K562 (cell line): ENCODE results near the gene MED20. TPM values are rescaled to one million over a fixed set of nuclear protein-coding genes. Genes with fewer than 3 reads are reported as not detected.

Experiments
- ATAC-seq: fragments of 200-7000 bp; cut with Tn5 transposase; 3 replicates; pipeline ENCODE4 v1.9.1; 2020; ENCODE audit warnings: moderate library complexity
- BruUV-seq: library from RNA; stranded (reverse); fragments of 400-500 nt; replicated peaks from 2 replicates; lab custom pipeline; 2021; lab: Mats Ljungman, UMichigan
- CTCF ChIA-PET: fragments of 300-600 bp; formaldehyde crosslinking; extraction: SDS; loops from one replicate; lab custom pipeline; 2021; ENCODE audit warnings: low intra/inter-chr PET ratio; lab: Yijun Ruan, JAX
- POLR2A ChIA-PET: fragments of 300-600, 350-650 bp; sonication (Branson Sonifier 250); formaldehyde crosslinking; extraction: SDS; loops from one replicate; lab custom pipeline; 2021; ENCODE audit warnings: antibody characterized with exemption, inconsistent platforms; lab: Yijun Ruan, JAX
- DNase-seq, 4 experiments: peaks; one replicate each; pipeline versions ENCODE4 v3.0.0 to v3.0.0-alpha.2; 2011 to 2018; ENCODE audit warnings: low spot score in 3 of 4, mixed read lengths in 3 of 4; ENCODE audit errors: extremely low read depth in 1 of 4
- FAIRE-seq: peaks from 2 replicates; lab custom pipeline; 2011; peaks lifted over from hg19 to GRCh38; lab: Jason Lieb, UNC
- H2AFZ ChIP-seq: 2 replicates; pipeline ENCODE4 v1.6.0; 2011; ENCODE audit warnings: low read depth, low read length, control low read depth, inconsistent platforms
- H3K27ac ChIP-seq: fragments of 200-600 bp; 3 replicates; pipeline ENCODE4 v1.8.0; 2011; ENCODE audit warnings: low read depth, mild to moderate bottlenecking, control low read depth, inconsistent platforms, low read length, moderate library complexity, mixed read lengths; ENCODE audit errors: extremely low read depth
- H3K27me3 ChIP-seq, 2 experiments: fragments of 300-600 bp in 1 of 2; 2 replicates in 1 of 2; 3 replicates in 1 of 2; pipeline versions ENCODE4 v1.6.0 to v1.8.0; 2011; ENCODE audit warnings: inconsistent platforms in 2 of 2, low read length in 2 of 2, mild to moderate bottlenecking in 1 of 2, mixed read lengths in 1 of 2, moderate library complexity in 1 of 2; ENCODE audit not compliant: control insufficient read depth in 2 of 2, insufficient read depth in 2 of 2
- H3K36me3 ChIP-seq: fragments of 300-600 bp; 3 replicates; pipeline ENCODE4 v1.8.0; 2011; ENCODE audit warnings: mild to moderate bottlenecking, low read length, inconsistent platforms; ENCODE audit not compliant: control insufficient read depth, insufficient read depth
- H3K4me1 ChIP-seq, 2 experiments: fragments of 200-600 bp in 1 of 2; replicated peaks in 1 of 2; 2 replicates in 1 of 2; 3 replicates in 1 of 2; pipeline versions ENCODE4 v1.5.1 to v1.8.0; 2011; ENCODE audit warnings: inconsistent platforms in 2 of 2, low read length in 2 of 2, mild to moderate bottlenecking in 1 of 2, mixed read lengths in 1 of 2, moderate library complexity in 1 of 2; ENCODE audit not compliant: control insufficient read depth in 2 of 2, insufficient read depth in 2 of 2
- H3K4me2 ChIP-seq: 2 replicates; pipeline ENCODE4 v1.6.1; 2011; ENCODE audit warnings: low read length, control low read depth, inconsistent platforms, mixed read lengths; ENCODE audit not compliant: insufficient read depth
- H3K4me3 ChIP-seq: fragments of 200-600 bp; sonication (generic), shearing (Covaris generic); 2 replicates; pipeline ENCODE4 v1.5.1; 2016; ENCODE audit warnings: control low read depth, inconsistent platforms
- H3K79me2 ChIP-seq: fragments of 200-600 bp; 3 replicates; pipeline ENCODE4 v1.8.0; 2011; ENCODE audit warnings: low read length, inconsistent platforms; ENCODE audit not compliant: control insufficient read depth, insufficient read depth
- H3K9ac ChIP-seq, 2 experiments: 2 replicates each; pipeline versions ENCODE4 v1.6.0 to v1.6.1; 2011; ENCODE audit warnings: low read depth in 2 of 2, low read length in 2 of 2, control low read depth in 1 of 2, inconsistent platforms in 1 of 2, mild to moderate bottlenecking in 1 of 2, mixed read lengths in 1 of 2; ENCODE audit not compliant: insufficient read depth in 1 of 2
- H3K9me1 ChIP-seq: one replicate; pipeline ENCODE4 v1.6.0; 2011; ENCODE audit warnings: inconsistent platforms, mild to moderate bottlenecking, low read length, moderate library complexity; ENCODE audit not compliant: control insufficient read depth, insufficient read depth
- H3K9me3 ChIP-seq: replicated peaks from 2 replicates; pipeline ENCODE4 v1.5.1; 2011; ENCODE audit warnings: low read depth, low read length, inconsistent platforms; ENCODE audit not compliant: control insufficient read depth, insufficient read depth
- H4K20me1 ChIP-seq: replicated peaks from 2 replicates; pipeline ENCODE4 v1.6.1; 2011; ENCODE audit warnings: low read length, inconsistent platforms, mixed read lengths; ENCODE audit not compliant: control insufficient read depth, insufficient read depth
- CEBPG ChIP-seq, 3 experiments: fragments of 200-800 bp in 1 of 3; sonication (Bioruptor generic) in 1 of 3; sonication (generic) in 1 of 3; formaldehyde crosslinking in 1 of 3; IDR thresholded peaks in 2 of 3; conservative IDR thresholded peaks in 1 of 3; 2 replicates each; pipeline versions ENCODE4 v1.6.1 to v1.8.0; 2016 to 2022; ENCODE audit warnings: missing compliant biosample characterization in 2 of 3, missing genetic modification characterization in 2 of 3, mild to moderate bottlenecking in 1 of 3, missing genetic modification reagents in 1 of 3
- CREB3 ChIP-seq: fragments of 450-650 bp; conservative IDR thresholded peaks from 2 replicates; pipeline ENCODE4 v1.6.1; 2016; ENCODE audit warnings: missing genetic modification characterization, low read depth, mild to moderate bottlenecking, missing compliant biosample characterization, moderate library complexity
- HDGF ChIP-seq: fragments of 450-650 bp; IDR thresholded peaks from 2 replicates; pipeline ENCODE4 v1.6.1; 2016
- ID3 ChIP-seq, 2 experiments: fragments of 250-450 bp in 1 of 2; fragments of 450-650 bp in 1 of 2; sonication (Bioruptor Pico) in 1 of 2; IDR thresholded peaks; 2 replicates each; pipeline versions ENCODE4 v1.6.1 to v1.8.0; 2016 to 2021; ENCODE audit warnings: mild to moderate bottlenecking in 2 of 2, moderate library complexity in 2 of 2, missing compliant biosample characterization in 1 of 2, missing genetic modification characterization in 1 of 2
- KLF10 ChIP-seq: fragments of 250-450 bp; sonication (Bioruptor Pico); IDR thresholded peaks from 2 replicates; pipeline ENCODE4 v1.6.1; 2021; ENCODE audit warnings: matching md5 sums
- RB1 ChIP-seq: fragments of 450-650 bp; IDR thresholded peaks from 2 replicates; pipeline ENCODE4 v1.6.1; 2017; ENCODE audit warnings: low read depth, mild to moderate bottlenecking
- SNRNP70 ChIP-seq: fragments of 200-400 bp; formaldehyde crosslinking; optimal IDR thresholded peaks from 2 replicates; pipeline ENCODE3; 2017; ENCODE audit warnings: low read depth, low read length
- SP2 ChIP-seq: IDR thresholded peaks from 2 replicates; pipeline ENCODE4 v1.6.1; 2011; ENCODE audit warnings: mild to moderate bottlenecking, low read depth, low read length, moderate library complexity; ENCODE audit not compliant: poor library complexity, severe bottlenecking; ENCODE audit errors: extremely low read depth
- TBL1XR1 ChIP-seq, 2 experiments: IDR thresholded peaks; 2 replicates each; pipeline ENCODE4 v1.6.1; 2012; ENCODE audit warnings: improper control_type of control experiment in 2 of 2, low read length in 2 of 2, mild to moderate bottlenecking in 1 of 2
- TCF7L2 ChIP-seq: fragments of 150-350 bp; IDR thresholded peaks from 2 replicates; pipeline ENCODE4 v1.6.1; 2016; ENCODE audit warnings: low read depth, mild to moderate bottlenecking, low read length, moderate library complexity
- ZNF280A ChIP-seq: fragments of 450-650 bp; IDR thresholded peaks from 2 replicates; pipeline ENCODE4 v1.6.1; 2018; ENCODE audit warnings: mild to moderate bottlenecking, low read depth; ENCODE audit not compliant: partially characterized antibody
- ZNF354B ChIP-seq: fragments of 250-450 bp; sonication (Bioruptor Pico); IDR thresholded peaks from 2 replicates; pipeline ENCODE4 v1.4.0; 2020
- ZNF41 ChIP-seq: fragments of 250-450 bp; sonication (Bioruptor Pico); conservative IDR thresholded peaks from 2 replicates; pipeline ENCODE4 v1.4.0; 2020; ENCODE audit warnings: mild to moderate bottlenecking
- WGBS: fragments of 100-300 bp; shearing (Covaris generic); methylation state at CpG from one replicate; pipeline ENCODE4 v1.1.6; 2016; ENCODE audit warnings: low coverage, mixed read lengths; ENCODE audit not compliant: insufficient coverage; ENCODE audit errors: missing lambda C conversion rate; 5-methylcytosine and 5-hydroxymethylcytosine counted together
- in situ Hi-C: fragments of 300-500 bp; cut with MboI; formaldehyde crosslinking; loops from 4 replicates; pipeline ENCODE4 v1.15.0; 2018; ENCODE audit warnings: inconsistent platforms, mixed read lengths
- intact Hi-C: fragments of 100-400 bp; cut with micrococcal nuclease; formaldehyde crosslinking; loops from 2 replicates; pipeline ENCODE4 v1.14.2; 2022
- polyA plus RNA-seq, 8 experiments: library from polyadenylated mRNA; depleted of rRNA in 4 of 8; stranded (reverse) in 5 of 8; unstranded in 3 of 8; fragments of >200 nt; fragmentation: Nextera tagmentation in 2 of 8; fragmentation: Illumina TruSeq in 1 of 8; extraction: Ambion mirVana in 2 of 8; extraction: Trizol in 1 of 8; gene quantifications; 2 replicates each; pipeline versions ENCODE4 v1.2.1 to v1.2.3, GENCODE V29; 2011 to 2014; ENCODE audit warnings: inconsistent platforms in 1 of 8, missing spikeins in 1 of 8
- total RNA-seq, 7 experiments: library from RNA; depleted of rRNA in 6 of 7; stranded (reverse); fragments of >200 nt in 6 of 7; fragmentation: Illumina TruSeq in 2 of 7; extraction: Trizol in 2 of 7; gene quantifications; 2 replicates each; pipeline versions ENCODE4 v1.2.1 to v1.2.3, GENCODE V29; 2011 to 2021; ENCODE audit warnings: low replicate concordance in 1 of 7
- TF ChIP-seq, protein P1 (sequence below), 2 experiments: IDR thresholded peaks; 2 replicates each; pipeline ENCODE4 v1.6.1; 2012; ENCODE audit warnings: improper control_type of control experiment in 2 of 2, low read depth in 2 of 2, low read length in 2 of 2, borderline replicate concordance in 1 of 2

The MED20 gene
- total and polyA plus RNA-seq, 9 of the 15 experiments (the other 6 are each of a cell fraction or from before 2014, with no cell fraction given), result 27.3 to 80.9 (median 46.0) TPM

DNA sequence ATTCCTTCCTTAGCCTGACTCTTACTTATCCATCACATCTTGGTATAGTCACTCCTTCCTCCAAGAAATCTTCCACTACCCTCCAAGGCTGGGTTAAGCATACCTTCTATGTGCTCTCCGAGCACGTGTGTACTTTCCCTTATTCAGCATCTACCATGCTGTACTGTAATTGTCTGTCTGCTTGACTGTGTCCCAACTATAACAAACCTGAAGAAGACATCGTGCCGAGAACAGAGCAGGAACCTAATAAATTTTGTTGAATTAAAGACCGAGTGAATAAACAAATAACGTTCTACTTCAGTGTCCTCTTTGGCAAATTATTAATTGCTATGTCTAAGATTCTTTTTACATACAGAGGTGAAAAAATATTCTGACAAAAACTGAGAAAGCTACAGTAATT, 61.6 kb downstream of the MED20 start:
- H3K27ac ChIP-seq, result no peak overlapping the region
- no peak overlapping the region for H3K4me2 ChIP-seq
- FAIRE-seq (no peak), ATAC-seq (no peak), DNase-seq (no peak)
- no peak overlapping the region for H3K4me3 ChIP-seq
- peaks cover 0 to 7% of the 10 kb centered on the region in 2 experiments; a peak in 2 of 5 replicates for H3K4me1 ChIP-seq
- BruUV-seq, result no TSS peak
- intact Hi-C loops (no loop called here), in situ Hi-C loops (no loop called here)
- H3K9me3 ChIP-seq, result 0 out of 2 replicates have a peak, but pooled peaks cover 3% of the 10 kb centered on the region
- H3K79me2 ChIP-seq, result no peaks in the 10 kb centered on the region
- H4K20me1 ChIP-seq, result no peaks in the 10 kb centered on the region
- 86% methylated on average over 6 of the region's 6 CpGs for WGBS
- no peak overlapping the region for H2AFZ ChIP-seq
- CTCF ChIA-PET, result no interaction called here
- no peak overlapping the region for H3K9ac ChIP-seq
- no peaks in the 10 kb centered on the region for H3K36me3 ChIP-seq
- H3K9me1 ChIP-seq, result no peaks in the 10 kb centered on the region
- POLR2A ChIA-PET, result no interaction called here
- no peaks in the 10 kb centered on the region for H3K27me3 ChIP-seq
- TF ChIP-seq, protein P1, sequence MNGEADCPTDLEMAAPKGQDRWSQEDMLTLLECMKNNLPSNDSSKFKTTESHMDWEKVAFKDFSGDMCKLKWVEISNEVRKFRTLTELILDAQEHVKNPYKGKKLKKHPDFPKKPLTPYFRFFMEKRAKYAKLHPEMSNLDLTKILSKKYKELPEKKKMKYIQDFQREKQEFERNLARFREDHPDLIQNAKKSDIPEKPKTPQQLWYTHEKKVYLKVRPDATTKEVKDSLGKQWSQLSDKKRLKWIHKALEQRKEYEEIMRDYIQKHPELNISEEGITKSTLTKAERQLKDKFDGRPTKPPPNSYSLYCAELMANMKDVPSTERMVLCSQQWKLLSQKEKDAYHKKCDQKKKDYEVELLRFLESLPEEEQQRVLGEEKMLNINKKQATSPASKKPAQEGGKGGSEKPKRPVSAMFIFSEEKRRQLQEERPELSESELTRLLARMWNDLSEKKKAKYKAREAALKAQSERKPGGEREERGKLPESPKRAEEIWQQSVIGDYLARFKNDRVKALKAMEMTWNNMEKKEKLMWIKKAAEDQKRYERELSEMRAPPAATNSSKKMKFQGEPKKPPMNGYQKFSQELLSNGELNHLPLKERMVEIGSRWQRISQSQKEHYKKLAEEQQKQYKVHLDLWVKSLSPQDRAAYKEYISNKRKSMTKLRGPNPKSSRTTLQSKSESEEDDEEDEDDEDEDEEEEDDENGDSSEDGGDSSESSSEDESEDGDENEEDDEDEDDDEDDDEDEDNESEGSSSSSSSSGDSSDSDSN (IDR thresholded peaks at IDR 0.05; ENCODE audit: borderline replicate concordance in 1 of 2, low read depth in 2 of 2, low read length in 2 of 2), result no peak
- TF ChIP-seq CREB3 (tag) (no peak), ZNF280A (no peak), HDGF (no peak), ZNF41 (CRISPR knock-in tag) (no peak), CEBPG (CRISPR knock-in tag; IDR thresholded peaks at IDR 0.05) (no peak), CEBPG (tag; conservative IDR thresholded peaks at IDR 0.05 in 1 of 2, IDR thresholded peaks at IDR 0.05 in 1 of 2) (no peak), ID3 (CRISPR knock-in tag; IDR thresholded peaks at IDR 0.05) (no peak), ID3 (tag; IDR thresholded peaks at IDR 0.05) (no peak), TBL1XR1 (IDR thresholded peaks at IDR 0.05; ENCODE audit: low read length in 2 of 2) (no peak), TCF7L2 (no peak), ZNF354B (CRISPR knock-in tag) (no peak), SNRNP70 (no peak), RB1 (no peak), SP2 (no peak), KLF10 (CRISPR knock-in tag) (no peak)
